RPMI7951 (cell line): Measurements from ENCODE around the gene ISG20. TPM values are rescaled to one million over a fixed set of nuclear protein-coding genes. Genes with fewer than 3 reads are reported as not detected.
"Not testable (repeated sequence)": the region's sequence is repeated elsewhere in the genome, so short reads cannot be mapped to it uniquely, and the experiment has no call there.

Source experiments
- DNase-seq: peaks from one replicate; pipeline ENCODE4 v3.0.0-alpha.2; 2012; ENCODE audit warnings: low read depth
- total RNA-seq: library from RNA; depleted of rRNA; stranded (reverse); fragments of >200 nt; shearing (Covaris generic); gene quantifications from 2 replicates; pipeline ENCODE4 v1.2.3, GENCODE V29; 2014

Gene ISG20
- total RNA-seq, 1 experiment from 2014 or later: 8.3 TPM

- no peak for DNase-seq
Observed at GRCh38 chr15:88618686-88619085, 20.1 kb upstream of the ISG20 start.

- DNase-seq: no peak
Observed at GRCh38 chr15:88619796-88620195, 19.0 kb upstream of the ISG20 start.

GRCh38 chr15:88620995-88621772 lies 17.6 kb upstream of the ISG20 start, which contains the start of gene AEN:
Gene AEN (plus strand): TSS chr15:88621340. CDS start chr15:88626210, 4,870 bp downstream.
- peak; percentile 93 for DNase-seq

- peak; percentile 56 for DNase-seq
Observed at GRCh38 chr15:88621789-88622604, 16.8 kb upstream of the ISG20 start.

GRCh38 chr15:88622605-88622975 lies 16.2 kb upstream of the ISG20 start:
- no peak for DNase-seq

GRCh38 chr15:88623061-88623460 lies 15.8 kb upstream of the ISG20 start:
- peak; percentile 86 for DNase-seq

GRCh38 chr15:88623632-88624031 lies 15.2 kb upstream of the ISG20 start:
- DNase-seq: no peak

GRCh38 chr15:88624156-88624970 lies 14.5 kb upstream of the ISG20 start:
- DNase-seq: peak; percentile 36

- DNase-seq: no peak
Observed at GRCh38 chr15:88624971-88625490, 13.8 kb upstream of the ISG20 start.

GRCh38 chr15:88625943-88626741 lies 12.7 kb upstream of the ISG20 start:
- no peak for DNase-seq

GRCh38 chr15:88627463-88627862 lies 11.4 kb upstream of the ISG20 start:
- DNase-seq: no peak

- no peak for DNase-seq
Observed at GRCh38 chr15:88628018-88628654, 10.7 kb upstream of the ISG20 start.

- no peak for DNase-seq
Observed at GRCh38 chr15:88629071-88629470, 9.7 kb upstream of the ISG20 start.

GRCh38 chr15:88630141-88630721 lies 8.6 kb upstream of the ISG20 start:
- no peak for DNase-seq

GRCh38 chr15:88630798-88631463 lies 7.9 kb upstream of the ISG20 start:
- no peak for DNase-seq

GRCh38 chr15:88631464-88632028 lies 7.3 kb upstream of the ISG20 start:
- no peak for DNase-seq

GRCh38 chr15:88632797-88633196 lies 6.0 kb upstream of the ISG20 start:
- DNase-seq: not testable (repeated sequence)

- no peak for DNase-seq
Observed at GRCh38 chr15:88634449-88634848, 4.4 kb upstream of the ISG20 start.

- no peak for DNase-seq
Observed at GRCh38 chr15:88635318-88635717, 3.5 kb upstream of the ISG20 start.
